GM12874 (cell line): ENCODE data around the gene SHISA7.

ENCODE experiments used
- CTCF ChIP-seq: IDR thresholded peaks from 2 replicates; pipeline ENCODE4 v1.5.1; 2011; ENCODE audit warnings: low read depth, mild to moderate bottlenecking, control low read depth, low read length, moderate library complexity; ENCODE audit not compliant: insufficient read depth

Gene SHISA7

GRCh38 chr19:55434356-55434919 lies 8.7 kb downstream of the SHISA7 start:
- no peak for TF ChIP-seq CTCF

- no peak for TF ChIP-seq CTCF
Observed at GRCh38 chr19:55433292-55433691, 9.8 kb downstream of the SHISA7 start.

GRCh38 chr19:55432241-55432959 lies 10.7 kb downstream of the SHISA7 start:
- no peak for TF ChIP-seq CTCF

GRCh38 chr19:55431183-55431582 lies 11.9 kb downstream of the SHISA7 start:
- TF ChIP-seq CTCF = no peak

GRCh38 chr19:55426042-55426441 lies 17.1 kb downstream of the SHISA7 start:
- TF ChIP-seq CTCF = no peak

GRCh38 chr19:55424518-55424917 lies 18.6 kb downstream of the SHISA7 start:
- no peak for TF ChIP-seq CTCF

- TF ChIP-seq CTCF = no peak
Observed at GRCh38 chr19:55423225-55424005, 19.7 kb downstream of the SHISA7 start.
